Smooth muscle cell of bladder (primary cell): ENCODE data around the gene TMC6. TPM values are rescaled to one million over a fixed set of nuclear protein-coding genes. Genes with fewer than 3 reads are reported as not detected.

Experiments
- total RNA-seq: library from RNA; depleted of rRNA; stranded (reverse); fragments of >200 nt; gene quantifications from 2 replicates; pipeline ENCODE4 v1.2.3, GENCODE V29; 2014

Gene TMC6, protein sequence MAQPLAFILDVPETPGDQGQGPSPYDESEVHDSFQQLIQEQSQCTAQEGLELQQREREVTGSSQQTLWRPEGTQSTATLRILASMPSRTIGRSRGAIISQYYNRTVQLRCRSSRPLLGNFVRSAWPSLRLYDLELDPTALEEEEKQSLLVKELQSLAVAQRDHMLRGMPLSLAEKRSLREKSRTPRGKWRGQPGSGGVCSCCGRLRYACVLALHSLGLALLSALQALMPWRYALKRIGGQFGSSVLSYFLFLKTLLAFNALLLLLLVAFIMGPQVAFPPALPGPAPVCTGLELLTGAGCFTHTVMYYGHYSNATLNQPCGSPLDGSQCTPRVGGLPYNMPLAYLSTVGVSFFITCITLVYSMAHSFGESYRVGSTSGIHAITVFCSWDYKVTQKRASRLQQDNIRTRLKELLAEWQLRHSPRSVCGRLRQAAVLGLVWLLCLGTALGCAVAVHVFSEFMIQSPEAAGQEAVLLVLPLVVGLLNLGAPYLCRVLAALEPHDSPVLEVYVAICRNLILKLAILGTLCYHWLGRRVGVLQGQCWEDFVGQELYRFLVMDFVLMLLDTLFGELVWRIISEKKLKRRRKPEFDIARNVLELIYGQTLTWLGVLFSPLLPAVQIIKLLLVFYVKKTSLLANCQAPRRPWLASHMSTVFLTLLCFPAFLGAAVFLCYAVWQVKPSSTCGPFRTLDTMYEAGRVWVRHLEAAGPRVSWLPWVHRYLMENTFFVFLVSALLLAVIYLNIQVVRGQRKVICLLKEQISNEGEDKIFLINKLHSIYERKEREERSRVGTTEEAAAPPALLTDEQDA
- 0.28 and 0.92 TPM in 2 replicates for total RNA-seq

DNA sequence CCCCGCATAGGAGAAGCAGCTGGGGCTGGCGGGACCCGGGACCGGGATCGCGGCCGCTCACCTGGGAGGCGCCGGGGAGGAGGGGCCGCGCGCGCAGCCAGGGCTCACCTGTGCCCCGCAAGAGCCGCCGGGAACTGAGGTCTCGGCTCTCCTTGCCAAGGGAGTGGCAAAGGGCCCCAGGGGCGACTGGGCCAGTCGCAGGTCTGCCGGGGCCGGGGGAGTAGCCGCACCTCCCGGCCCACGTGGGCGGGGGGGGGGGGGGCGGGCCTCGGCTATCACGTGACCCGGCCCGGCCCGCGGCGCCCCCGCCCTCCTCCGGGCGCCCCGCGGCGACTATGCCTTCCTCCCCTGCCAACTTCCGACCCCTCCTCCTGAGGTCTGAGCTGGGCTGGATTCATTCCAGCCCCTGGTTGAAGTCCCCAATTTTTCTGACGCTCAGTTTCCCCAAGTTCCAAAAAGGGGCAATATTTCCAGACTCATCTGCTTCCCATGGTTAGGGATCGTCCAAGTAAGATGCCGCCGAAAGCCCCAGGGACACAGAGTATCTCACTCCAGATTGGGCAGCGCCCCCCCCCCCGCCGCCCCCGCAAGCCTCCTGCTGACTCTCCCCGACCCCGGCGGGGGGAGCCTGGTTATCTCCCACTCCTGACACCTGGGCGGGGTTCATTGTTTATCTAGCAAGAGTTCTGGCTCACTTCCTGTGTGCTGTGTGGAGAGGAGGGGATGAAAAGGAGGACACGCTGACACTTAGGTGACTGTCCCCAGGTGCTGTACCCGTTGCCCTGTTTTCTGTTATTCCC, at the start of gene TMC6:
TSS of gene TMC6 (minus strand) at position 205 of the 800 bp plus-strand sequence. CDS start 1,923 bp downstream, outside the sequence.

DNA sequence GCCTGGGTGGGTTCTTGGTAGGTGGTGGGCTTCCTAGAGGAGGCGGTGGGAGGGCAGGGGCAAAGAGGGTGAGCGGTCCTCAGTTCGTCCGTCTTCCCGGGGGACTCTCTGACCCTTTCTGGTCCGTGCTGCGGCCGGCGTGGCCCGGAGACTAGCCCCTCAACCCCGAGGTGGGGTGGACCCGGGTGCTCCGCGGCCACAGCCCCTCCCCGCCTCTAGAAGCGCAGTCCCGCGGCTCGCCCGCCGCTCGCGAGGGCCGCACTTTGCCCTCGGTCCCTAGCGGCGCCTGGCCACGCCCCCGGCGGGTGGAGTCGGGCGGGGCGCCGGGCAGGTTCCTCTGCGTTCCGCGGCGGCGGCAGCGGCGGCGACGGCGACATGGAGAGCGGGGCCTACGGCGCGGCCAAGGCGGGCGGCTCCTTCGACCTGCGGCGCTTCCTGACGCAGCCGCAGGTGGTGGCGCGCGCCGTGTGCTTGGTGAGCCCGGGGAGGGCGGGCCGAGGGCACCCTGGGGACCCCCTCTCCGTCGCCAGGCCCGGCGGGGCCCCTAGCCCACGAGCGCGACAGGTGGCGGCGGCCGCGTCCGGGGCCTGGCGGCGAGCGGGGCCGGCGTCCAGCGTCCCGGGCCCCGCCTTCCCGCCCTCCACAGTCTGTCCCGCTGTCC, 39.8 kb upstream of the TMC6 start, which contains the start of gene SYNGR2:
TSS of gene SYNGR2 (plus strand) at position 340 of the 661 bp plus-strand sequence. CDS start at position 376, 36 bp downstream.

DNA sequence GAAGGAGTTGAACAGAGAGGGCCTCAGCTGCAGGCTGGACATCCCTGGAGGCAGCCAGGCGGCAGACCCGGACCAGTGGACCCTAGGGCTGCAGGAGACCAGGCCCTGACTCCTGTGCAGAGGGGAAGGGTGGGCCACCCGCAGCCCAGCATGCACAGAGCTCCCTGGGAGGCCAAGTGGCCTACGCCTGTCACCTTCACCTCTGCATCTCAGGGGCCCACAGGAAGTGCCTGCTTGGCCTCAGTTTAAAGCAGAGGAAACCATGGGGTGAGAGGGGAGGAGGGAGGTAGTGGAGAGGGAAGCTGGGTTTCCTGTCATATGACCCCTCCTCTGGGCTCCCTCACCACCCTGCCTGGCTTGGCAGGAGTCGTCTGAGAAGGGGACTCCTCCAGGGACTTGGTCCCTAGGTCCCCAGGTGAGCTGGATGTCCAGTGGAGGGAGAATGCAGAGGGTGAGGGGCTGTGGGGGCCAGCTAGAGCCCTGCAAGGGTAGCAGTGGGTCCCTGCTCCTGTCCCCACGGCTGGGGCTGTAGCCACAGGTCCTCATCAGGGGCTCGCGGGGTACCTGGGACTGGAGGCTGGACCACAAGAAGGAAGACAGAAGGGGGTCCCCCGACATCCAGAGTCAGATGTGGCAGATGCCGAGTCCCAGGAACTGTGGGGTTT, 2.0 kb upstream of the TMC6 start, which contains the start of gene TMC8:
TSS of gene TMC8 (plus strand) at position 335 of the 665 bp plus-strand sequence. CDS start 818 bp downstream, outside the sequence.

Other genes starting within 250 kb of the TMC6 start
- gene TNRC6C, start 170.1 kb downstream of the TMC6 start, total RNA-seq = 3.1 and 3.4 TPM in 2 replicates
- gene TMC8, start 2.0 kb upstream of the TMC6 start, total RNA-seq = not detected in 2 replicates
- not detected in 2 replicates for gene C17orf99, start 17.6 kb upstream of the TMC6 start, total RNA-seq
- gene SYNGR2, start 39.8 kb upstream of the TMC6 start, total RNA-seq = 12.8 and 15.3 TPM in 2 replicates
- gene TK1, start 58.3 kb upstream of the TMC6 start, total RNA-seq = 25.8 and 33.8 TPM in 2 replicates
- 19.8 and 32.2 TPM in 2 replicates for gene AFMID, start 58.6 kb upstream of the TMC6 start, total RNA-seq
- 10.5 and 15.5 TPM in 2 replicates for gene BIRC5, start 85.5 kb upstream of the TMC6 start, total RNA-seq
- not detected in 2 replicates for gene TMEM235, start 102.9 kb upstream of the TMC6 start, total RNA-seq
- gene SOCS3, start 231.3 kb upstream of the TMC6 start, total RNA-seq = 112 and 138 TPM in 2 replicates
- 29.2 and 32.5 TPM in 2 replicates for gene PGS1, start 249.9 kb upstream of the TMC6 start, total RNA-seq